Tibial nerve (tissue), 4 donors: ENCODE data around the gene TTC28.
"Not testable (repeated sequence)": the region's sequence is repeated elsewhere in the genome, so short reads cannot be mapped to it uniquely, and the experiment has no call there.

ENCODE experiments used
- CTCF ChIP-seq, 5 experiments: fragments of 200-600 bp in 3 of 5; fragments of 450-650 bp in 2 of 5; sonication (generic) in 3 of 5; IDR thresholded peaks; one replicate each; pipeline ENCODE4 v1.5.1; 2016 to 2019; ENCODE audit warnings: antibody characterized with exemption in 5 of 5, mild to moderate bottlenecking in 3 of 5, moderate library complexity in 2 of 5
- EP300 ChIP-seq, 2 donors: sonication (generic); formaldehyde crosslinking; IDR thresholded peaks; one replicate each; pipeline ENCODE4 v1.6.1; 2017; ENCODE audit warnings: antibody characterized with exemption in 2 of 2, mild to moderate bottlenecking in 1 of 2
- POLR2A ChIP-seq, 2 donors: fragments of 450-650 bp; IDR thresholded peaks; one replicate each; pipeline ENCODE4 v1.6.1; 2017; ENCODE audit warnings: antibody characterized with exemption in 2 of 2, mild to moderate bottlenecking in 2 of 2, moderate library complexity in 2 of 2

GRCh38 chr22:28663569-28663942, 16.1 kb downstream of the TTC28 start:
- not testable (repeated sequence) for TF ChIP-seq CTCF, POLR2A, EP300 (IDR thresholded peaks at IDR 0.05)
